NCI-H446 treated with DMSO at 0.1 percent for 48 hours (cell line): Measurements from ENCODE around the gene WTAP.
"Not testable (repeated sequence)": the region's sequence is repeated elsewhere in the genome, so short reads cannot be mapped to it uniquely, and the experiment has no call there.

Experiments
- DNase-seq: peaks from one replicate; lab custom pipeline; 2025; lab: John Stamatoyannopoulos, UW

Gene WTAP

DNA sequence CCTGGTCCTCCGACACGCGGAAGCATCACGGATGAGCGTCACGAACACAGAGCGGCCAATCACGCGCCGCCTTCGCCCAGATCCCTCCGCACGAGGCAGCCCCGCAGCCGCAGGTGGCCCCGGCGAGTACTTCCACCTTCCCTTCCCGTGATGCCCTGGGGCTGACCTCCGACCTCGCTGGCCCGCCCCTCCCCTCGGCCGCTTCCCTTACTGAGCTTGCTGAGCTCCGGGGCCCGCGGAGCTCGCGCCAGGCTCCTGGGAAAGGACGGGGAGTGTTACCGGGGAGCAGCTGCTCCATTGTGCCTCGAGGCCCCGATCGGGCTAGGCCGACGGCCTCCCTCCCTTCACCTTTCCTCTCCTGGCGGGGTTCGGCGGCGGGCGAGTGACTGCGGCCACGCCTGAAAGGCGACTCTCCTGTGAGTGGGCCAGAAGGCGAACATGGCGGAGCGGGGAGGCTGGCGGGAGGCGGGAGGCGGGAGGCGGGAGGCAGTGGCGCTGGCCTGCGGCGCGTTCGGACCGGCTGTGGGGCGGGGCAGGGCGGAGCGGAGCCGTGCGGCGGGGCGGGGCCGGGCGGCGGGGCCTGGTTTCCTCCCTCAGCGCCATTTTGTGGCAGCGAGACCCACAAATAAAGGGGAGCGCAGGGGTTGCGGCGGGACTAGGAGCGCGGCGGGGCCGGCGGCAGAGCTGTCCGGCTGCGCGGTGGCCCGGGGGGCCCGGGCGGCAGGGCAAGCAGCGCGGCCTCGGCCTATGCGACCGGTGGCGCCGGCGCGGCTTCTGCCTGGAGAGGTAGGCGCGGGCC is at the start of gene WTAP:
WTAP (plus strand) TSS at position 589 of the 799 bp plus-strand sequence. CDS start 8,760 bp downstream, outside the sequence.
- peak; percentile 86 for DNase-seq

DNA sequence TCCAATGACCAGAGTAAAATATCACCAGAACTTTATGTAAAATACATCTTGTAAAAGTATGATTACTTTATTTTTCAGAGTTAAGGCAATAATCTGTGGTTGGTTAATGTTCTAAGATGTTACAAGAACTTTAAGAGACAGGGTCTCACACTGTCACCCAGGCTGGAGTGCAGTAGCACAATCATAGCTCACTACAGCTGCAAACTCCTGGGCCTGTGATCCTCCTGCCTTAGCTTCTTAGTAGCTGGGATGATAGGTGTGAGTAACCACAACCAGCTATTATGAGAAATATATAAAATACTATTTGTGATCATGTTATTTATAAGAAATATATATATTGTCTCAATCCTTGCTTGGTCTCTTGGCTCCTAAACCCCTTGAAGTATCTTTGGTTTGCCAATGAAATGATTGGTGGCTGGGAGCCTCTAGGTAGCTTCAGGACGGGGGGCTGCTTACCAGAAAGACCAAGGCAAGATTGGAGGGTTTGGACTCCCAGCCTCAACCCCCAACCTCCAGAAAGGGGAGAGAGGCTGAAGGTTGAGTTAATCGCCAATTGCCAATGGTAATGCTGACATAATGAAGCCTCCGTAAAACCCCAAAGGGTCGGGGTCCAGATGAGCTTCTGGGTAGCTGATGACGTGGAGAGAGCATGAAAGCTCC is 49.7 kb upstream of the WTAP start:
- no peak for DNase-seq

DNA sequence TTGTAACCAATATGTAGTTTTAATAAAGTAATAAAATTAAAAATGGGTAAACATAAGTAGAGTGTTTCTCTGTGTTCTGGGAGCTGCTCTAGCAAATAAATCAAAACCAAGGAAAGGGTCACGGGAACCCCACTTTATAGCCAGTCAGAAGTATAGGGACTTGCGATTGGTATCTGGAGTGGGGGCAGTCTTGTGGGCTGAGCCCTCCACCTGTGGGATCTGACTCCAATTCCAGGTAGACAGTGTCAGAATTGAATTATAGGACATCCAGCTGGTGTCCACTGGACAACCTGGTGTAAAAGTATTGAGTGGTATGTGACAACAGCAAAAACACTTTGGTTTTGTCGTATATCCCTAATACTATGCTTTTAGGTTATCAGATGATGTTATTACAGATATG is 48.7 kb upstream of the WTAP start:
- no peak for DNase-seq

DNA sequence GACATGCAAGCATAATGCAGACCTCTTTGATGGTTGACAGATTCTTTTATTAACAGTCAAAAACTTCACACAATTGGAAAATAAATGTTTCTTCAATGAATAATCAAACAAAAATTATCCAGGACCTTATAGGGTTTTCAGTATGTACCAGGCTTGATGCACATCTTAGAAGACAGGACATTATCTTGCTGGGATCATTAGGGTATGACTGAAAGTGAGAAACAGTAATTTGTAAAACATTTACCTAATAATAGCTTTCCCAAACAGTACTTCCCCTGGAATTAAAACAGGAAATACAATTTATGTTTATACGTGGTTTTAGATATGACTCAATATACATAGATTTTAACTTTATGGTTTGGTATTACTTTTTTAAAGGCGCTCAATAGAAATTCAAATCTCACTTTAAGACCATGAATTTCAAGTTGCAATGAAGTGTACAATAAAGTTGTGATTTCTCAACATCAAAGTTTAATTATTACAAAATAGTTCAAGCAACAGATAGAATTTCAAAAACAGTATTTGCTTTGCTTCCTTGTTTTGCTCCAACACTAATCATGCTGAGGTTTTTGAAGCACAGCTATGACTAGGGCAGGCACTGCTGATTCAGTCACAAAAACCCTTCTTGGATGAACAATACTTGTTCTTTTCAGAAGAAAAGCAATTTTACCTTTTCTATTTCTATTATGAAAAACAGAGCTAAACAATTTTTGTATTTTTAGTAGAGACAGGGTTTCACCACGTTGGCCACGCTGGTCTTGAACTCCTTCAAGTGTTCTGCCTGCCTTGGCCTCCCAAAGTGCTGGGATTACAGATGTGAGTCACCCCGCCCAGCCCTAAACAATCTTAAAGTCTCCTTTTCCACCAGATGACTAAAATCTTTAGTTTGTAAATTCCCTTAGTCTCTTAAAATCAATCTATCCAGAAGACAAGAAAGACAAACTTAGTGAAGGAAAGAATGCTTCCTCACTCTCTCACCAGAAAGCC is 47.9 kb upstream of the WTAP start:
- no peak for DNase-seq

DNA sequence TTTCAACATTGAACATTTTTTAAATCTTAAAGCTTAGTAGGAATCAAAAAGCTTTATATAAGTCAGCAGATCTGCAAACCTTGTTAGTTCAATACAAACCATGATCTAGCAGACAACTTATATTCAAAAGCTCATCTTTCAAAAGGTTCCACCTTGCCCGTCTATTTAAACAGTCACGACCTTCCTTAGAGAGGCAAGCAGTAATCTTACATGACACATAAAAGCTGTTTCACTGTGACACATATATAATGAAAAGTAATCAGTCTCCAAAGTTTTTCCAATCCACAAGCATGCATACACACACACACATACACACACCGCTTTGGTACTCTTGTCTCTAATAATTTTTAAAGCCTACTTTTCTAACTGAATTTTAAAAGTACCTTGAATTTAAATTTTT is 47.2 kb upstream of the WTAP start:
- DNase-seq: no peak

DNA sequence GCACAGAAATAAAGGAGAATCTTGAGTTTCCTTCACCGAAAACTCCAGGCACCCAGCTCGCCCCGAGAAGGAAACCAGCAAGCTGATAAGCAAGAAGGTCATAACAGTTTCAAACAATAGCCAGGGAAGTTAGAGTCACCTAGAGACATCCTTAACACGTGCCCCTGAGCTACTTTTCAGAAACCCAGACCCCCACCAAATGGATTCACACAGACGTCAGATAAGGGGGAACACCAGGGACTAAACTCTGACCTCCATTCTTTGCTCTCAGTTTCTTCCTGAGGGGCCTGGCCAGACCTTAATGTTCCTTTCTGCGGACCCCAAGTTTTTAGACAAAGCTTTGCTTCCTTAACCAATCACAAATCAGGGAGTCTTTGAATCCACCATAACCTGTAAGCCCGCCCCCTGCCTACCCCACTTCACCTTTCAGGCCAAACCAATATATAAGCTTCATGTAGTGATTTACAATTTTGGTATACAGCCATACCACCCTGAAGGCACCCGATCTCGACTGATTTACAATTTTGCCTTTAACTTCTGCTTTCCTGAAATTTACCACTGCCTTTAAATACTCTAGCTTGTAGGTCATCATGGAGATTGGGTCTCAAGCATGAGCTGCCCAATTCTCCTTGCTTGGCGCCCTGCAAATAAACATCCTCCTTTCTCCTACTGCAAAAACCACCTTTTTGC is 46.0 kb upstream of the WTAP start:
- DNase-seq: no peak

DNA sequence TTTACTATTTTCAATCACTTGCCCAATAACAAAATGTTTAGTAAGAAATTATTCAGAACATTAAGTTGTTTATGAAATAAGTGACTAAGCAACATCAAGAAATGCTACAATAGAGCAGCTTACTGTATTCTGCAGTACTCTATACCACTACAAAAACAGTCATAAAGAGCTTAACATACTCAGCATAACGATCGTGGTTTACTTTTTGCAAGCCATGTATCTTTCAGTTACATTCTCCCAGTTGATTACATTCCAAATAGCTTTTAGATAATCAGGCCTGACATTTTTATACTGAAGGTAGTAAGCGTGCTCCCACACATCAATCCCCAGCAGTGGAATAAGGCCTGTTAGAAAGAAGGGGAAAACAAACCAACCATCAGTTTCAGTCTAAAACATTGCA is 45.0 kb upstream of the WTAP start:
- no peak for DNase-seq

DNA sequence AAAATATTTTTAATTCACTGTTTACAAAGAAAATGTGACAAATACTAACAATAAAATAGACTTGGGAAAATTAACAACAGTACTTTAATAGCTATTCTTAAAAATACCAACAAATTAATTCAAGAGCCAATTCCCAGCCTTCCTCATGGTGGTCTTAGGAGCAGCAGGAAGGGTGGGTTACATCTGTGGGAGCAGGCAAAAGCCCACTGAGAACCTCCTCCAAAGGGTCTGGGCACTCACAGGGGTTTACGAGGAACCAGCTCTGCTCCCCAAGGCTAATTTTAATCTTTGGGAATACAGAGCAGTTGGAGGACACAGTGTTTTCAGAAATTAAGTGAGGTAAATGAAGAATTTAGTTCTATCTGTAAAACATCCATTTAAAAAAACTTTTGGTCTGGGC is 44.5 kb upstream of the WTAP start:
- DNase-seq: no peak

DNA sequence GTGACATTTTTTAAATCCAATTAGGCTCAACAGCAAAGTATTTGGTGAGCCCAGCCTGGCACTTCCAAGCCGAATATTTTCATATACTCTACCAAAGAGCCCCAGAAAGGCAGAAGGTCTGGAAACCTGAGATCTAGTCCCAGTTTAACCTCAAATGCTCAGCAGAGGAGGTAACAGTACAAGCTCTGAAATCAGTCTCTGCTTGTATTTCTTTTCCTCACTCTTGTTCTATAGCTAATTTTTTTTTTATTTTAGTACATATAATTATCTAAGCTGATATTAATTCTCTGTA is 43.3 kb upstream of the WTAP start:
- no peak for DNase-seq

DNA sequence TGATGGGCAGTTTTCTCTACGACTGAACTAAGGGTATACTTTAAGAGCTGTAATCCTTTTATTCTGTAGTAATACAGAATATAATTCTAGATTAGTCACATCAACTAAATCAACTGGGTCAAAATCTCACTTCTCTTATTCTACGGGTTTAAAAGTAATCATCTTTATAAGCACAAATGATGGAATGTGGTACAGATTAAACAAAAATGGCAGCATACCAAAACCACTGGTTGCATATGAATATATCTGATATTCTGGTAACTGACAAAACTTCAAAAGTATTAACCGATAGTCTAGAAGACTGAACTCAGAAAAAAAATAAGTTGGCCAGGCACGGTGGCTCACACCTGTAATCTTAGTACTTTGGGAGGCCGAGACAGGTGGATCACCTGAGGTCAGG is 41.3 kb upstream of the WTAP start:
- DNase-seq: no peak

DNA sequence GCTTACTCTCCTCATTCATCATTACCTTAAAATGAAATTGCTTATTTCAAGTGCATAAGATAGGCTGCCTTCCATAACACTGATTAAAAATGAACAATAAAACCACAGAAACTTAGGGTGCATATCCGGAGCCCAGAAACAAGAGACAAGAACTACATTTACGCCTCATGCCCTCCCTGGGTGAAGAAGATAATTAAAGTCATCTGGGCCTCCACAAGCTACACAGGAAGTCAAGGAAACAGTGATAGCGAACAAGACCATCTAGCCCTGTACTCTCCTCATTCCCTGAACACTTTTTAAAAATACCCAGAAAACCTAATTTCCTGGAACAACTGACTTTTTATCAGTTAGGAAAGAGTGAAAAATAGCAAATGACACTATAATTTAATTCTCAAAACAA is 40.6 kb upstream of the WTAP start:
- DNase-seq: no peak

DNA sequence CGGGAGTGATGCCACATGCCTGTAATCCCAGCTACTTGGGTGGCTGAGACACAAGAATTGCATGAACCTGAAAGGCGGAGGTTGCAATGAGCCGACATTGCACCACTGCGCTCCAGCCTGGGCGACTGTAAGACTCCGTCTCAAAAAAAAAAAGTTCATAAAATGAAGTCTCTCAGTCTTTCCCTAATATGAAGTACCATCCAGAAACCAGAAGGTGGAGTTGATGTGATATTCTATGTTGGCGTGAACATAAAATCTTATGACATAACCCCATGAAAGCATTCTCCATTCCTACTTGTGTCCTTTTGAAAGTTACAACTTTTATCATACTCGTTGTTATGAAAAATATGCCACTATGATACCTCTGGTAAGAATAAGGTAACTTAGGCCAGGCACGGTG is 40.0 kb upstream of the WTAP start:
- DNase-seq: no peak

DNA sequence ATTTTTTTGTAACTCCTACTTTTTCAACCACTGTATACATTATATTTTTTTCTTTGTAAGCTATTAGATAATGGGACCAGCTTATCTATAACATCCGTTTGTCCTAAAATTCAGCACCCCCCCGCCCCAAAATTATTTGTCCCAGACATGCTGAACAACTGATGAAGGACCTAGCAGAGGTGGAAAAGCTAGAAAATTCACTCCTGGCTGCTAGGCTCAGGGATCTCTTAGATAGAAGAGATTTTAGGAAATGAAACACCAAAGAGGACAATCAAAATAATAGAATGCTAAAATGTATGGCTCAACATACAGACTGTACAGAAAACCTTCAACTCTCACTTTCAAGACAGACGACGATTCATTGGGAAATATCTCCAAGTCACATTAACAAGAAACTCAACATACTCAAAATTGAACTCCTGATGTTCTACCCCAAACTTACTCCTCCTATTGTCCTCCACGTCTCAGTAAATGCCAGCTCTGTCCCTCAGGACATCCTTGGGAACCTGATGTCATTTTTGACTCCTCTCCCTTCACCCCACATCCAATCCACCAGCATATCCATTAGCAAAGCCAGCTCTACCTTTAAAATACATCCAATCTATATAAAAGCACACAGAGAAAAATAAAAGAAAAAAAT is 38.9 kb upstream of the WTAP start:
- no peak for DNase-seq

DNA sequence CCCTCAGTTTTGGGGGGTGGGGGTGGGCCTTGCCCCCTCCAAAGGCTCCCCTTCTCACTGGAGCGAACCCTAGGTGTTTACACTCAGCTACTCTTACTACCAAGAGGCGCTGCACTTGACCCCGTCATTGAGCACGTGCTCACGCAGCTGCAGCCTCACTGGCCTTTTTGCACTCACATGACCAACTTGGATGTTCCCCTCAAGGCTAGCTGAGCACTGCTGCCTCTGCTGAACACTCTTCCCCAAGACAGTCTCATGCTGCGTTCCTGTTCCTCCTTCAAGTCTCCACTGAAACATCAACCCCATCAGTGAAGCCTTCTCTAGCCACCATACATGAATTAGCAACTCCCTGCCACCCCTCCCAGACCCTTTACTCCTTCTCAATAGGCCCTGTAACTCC is 38.3 kb upstream of the WTAP start:
- DNase-seq: no peak

DNA sequence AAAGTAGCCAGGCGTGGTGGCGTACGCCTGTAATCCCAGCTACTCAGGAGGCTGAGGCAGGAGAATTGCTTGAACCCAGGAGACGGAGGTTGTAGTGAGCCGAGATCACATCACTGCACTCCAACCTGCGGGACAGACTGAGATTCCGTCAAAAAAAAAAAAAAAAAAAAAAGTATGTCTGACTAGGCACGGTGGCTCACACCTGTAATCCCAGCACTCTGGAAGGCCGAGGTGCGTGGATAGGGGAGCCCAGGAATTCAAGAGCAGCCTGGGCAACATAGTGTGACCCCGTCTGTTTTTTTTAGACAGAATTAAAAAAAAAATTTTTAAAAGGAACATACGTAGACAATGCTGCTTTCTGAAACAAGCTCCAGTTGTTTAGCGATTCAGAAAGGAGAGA is 37.2 kb upstream of the WTAP start:
- not testable (repeated sequence) for DNase-seq

DNA sequence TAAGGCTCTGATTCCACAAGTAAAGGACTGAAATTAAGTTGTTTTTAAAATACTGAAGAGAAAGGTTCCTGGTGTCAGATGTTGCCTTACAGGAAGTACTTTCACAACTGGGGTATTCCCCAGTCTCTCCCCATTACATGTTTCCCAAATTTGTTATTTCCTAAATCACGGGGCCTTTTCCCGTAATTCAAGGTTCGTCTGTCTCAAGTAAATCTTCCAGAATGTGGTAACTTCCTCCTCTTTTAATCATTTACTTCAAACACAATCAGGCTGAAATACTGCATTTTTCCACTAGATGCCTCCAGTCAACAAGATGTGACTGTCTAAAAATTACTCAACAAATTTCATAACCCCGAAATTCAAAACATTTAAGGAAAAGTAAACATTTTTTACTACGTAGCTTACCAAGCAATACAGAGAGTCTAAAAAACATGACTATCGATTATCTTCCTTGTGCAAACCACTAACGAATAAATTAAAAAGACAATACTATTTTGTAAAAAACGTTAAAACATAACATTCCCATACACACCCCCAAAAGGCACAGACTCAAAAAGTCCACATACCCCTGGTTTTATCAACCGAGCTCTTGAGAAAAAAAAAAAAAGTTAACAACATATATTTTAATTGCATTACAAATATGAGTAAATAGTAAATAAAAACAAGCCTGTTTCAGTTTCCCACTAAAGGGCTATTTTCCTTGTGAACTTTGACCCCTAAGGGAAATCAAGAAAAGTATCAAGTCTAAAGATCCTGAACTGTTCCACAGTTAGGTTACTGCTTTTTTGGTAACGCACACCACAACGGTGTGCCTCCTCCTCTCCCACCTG is 36.0 kb upstream of the WTAP start:
- DNase-seq: peak; percentile 2

DNA sequence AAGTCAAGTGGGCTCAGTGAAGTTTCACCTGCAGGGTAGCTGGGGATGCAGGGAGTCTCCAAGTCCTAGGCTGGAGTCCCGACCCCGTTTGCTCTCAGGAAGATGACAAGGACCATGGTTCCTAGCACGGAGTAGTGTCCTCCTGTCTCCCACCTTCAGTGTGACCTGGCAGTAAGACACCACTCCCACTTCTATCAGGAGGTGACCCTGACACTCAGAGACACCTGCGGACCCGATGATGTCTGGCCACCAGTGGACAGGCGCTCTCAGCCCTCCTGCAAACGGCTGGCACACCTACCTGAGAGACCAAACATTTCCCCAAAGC is 35.4 kb upstream of the WTAP start:
- no peak for DNase-seq

DNA sequence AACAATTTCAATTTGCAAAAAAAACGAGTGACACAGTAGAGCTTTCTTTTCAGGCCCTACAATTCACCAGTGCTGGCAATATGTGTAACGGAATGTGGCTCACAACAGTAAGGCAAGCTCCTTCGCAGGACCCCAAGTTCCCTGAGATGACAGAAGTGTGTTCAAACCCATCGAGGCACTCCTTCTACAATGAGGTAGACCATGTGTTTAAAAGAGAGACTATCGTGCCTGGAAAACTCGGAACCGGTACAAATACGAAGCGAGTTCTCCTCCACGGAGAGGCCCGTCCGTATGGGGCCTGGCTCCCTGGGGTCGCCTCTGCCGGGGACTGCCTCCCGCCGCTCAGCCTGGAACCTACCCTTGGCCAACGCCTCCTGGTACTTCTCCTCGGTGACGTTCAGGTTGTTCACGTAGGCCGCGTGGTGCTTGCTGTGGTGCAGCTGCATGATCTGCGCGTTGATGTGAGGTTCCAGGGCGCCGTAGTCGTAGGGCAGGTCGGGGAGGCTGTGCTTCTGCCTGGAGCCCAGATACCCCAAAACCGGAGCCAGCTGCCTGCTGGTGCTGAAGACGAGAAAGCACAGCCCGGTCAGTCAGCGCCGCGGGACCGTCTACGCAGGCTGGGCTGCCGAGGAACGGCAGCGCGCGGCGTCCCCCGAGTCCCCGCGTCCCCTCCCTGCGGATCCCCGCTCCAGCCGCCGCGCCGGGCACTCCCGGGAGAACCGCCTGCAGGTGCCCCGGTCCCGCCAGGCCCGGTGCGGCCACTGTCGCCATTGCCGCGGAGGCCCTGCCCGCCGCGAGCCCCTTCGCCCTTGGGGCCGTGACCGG is 34.8 kb upstream of the WTAP start:
- DNase-seq: no peak

DNA sequence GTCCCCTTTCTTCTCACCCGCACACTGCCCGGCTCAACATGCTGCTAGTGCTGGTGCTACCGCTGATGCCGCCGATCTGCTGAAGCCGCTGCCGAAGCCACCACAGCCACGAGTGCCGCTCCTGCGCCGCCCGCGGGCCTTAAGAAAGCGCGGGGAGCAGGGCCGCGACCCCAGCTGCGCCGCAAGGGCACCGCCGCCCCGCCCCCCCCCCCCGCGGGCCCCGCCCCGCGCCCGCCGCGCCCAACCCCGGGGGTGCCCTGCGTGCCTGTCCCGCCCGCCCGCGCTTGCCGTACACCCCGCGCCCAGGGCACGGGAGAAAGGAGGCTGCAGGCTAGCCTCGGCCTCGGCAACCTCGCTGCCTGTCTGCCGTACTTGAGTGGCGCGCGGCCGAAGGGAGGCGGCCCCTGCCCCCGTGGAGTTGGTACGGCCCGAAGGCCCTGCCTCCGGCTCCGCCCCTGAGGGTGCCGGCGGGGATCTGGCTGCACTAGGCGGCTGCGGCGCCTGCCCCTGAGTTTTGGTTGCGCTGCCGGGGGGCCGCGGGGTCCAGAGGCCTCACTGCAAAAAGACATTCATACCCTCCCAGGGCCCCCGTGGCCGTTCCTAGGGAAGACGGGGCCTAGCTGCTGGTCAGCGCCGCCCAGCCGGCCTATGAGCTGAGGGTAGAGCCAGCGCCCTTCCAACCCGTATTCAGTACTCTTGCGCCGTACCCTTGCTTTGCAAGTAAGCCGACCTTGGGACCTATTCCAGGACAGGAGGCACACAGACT is 34.0 kb upstream of the WTAP start, which contains the start of gene SOD2:
SOD2 (minus strand) TSS at position 114 of the 766 bp plus-strand sequence; CDS start at position 40, 74 bp downstream.
- peak; percentile 47 for DNase-seq
